ENCODE data around the gene R3HDM2.

R3HDM2 gene

DNA sequence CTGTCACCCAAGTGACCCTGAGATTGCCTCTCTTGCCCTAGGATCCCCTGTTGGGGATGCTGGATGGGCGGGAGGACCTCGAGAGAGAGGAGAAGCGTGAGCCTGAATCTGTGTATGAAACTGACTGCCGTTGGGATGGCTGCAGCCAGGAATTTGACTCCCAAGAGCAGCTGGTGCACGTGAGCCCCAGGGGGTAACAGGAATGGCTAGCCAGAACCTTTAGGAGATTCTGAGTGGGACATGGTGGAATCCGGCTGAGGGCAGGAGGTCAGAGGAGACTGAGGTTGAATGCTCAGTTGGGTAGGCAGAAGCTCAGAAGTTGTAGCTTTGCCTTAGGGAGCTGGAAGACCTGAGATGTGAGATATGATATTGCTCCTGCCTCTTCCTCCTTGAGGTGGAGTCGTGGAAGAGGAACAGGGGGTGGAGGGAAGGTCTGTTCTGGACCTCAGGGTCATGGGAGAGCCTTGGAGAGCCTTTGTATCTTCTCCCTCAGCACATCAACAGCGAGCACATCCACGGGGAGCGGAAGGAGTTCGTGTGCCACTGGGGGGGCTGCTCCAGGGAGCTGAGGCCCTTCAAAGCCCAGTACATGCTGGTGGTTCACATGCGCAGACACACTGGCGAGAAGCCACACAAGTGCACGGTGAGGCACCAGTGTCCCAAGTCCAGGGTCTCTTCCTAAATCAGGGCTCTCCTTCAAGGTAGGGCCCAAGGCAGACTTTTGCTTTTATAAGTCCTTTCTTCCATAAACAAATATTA lies 35.1 kb upstream of the R3HDM2 start:
- no peak for DNase-seq

DNA sequence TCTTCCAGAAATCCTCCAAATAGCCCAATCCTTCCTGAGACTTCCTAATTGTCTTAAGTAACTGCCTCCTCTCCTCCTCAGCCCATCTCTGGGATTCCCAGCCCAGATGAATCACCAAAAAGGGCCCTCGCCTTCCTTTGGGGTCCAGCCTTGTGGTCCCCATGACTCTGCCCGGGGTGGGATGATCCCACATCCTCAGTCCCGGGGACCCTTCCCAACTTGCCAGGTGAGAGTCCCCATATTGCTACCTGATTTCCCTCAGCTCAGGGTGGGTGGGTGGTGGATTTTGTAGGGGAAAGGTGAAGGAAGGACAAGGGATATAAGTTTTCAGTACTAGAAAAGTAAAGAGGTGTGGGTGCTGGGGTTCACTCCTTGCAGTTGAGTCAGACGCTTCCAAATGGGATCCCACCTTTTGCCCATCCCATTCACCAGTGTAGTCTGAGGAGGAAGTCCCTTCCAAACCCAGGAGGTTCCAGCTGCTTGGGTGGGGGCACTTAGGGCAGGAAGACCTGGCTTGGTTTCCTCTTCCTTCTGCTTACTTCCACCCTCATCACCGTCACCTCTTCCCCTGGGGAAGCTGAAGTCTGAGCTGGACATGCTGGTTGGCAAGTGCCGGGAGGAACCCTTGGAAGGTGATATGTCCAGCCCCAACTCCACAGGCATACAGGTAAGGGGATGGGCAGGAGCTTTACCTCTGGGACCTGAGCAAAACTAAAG lies 34.3 kb upstream of the R3HDM2 start:
- no peak for DNase-seq

DNA sequence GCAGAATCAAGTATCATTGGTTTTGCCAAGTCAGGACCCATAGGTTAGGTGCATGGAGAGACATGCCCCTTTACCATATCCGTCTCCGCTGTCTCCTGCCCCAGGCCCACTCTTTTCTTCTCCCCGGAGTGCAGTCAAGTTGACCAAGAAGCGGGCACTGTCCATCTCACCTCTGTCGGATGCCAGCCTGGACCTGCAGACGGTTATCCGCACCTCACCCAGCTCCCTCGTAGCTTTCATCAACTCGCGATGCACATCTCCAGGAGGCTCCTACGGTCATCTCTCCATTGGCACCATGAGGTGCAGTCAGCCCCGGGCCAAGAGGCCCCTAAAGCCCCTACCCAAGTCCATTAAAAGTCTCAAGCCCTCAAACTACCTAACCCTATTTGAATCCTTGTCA lies 33.7 kb upstream of the R3HDM2 start:
- no peak for DNase-seq

DNA sequence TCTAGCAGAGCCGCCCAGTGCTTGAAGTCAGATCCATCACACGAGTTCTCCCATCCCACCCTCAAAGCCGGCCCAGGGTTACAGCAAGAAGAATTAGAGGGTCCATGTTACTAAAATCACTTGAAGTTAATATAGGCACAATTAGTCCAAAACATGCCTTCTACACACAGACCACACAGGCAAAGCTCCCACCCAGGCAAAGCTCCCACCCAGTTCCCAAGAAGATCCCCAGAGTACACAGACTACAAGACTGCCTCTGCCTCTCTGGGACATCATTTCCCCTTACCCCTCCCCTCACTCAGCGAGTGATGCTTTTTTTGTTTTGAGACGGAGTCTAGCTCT lies 32.0 kb upstream of the R3HDM2 start:
- DNase-seq = no peak

DNA sequence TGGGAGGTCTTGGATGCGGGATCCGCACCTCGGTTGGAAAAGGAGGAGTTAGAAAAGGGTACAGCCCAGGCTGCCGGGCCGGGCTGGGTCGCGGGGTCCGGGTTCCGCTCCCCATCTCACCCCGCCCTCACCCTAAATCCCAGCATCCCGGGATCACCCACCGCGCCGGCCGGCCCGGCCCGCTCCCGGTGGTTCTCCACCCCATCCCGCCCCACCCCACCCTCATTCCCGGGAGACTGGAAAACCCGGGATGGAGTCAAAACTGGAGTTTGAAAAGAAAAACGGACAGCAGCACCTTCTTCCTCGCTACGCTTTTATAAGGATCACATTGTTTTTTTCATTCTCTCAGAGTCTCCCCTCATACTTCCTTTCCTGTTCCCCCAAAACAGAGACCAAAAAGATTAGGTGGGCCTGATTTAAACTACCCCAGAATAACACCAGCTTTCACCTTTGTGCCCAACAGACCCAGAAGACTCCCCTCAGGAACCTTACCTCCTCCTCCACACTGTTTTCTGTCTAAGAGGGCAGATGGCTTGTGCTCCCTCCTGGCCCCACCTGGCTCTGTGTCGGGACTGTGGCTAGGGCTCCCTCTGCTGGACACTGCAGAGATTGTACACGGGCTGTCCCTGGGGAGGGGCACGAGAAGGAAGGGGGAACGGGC lies 31.5 kb upstream of the R3HDM2 start:
- peak; percentile 85 for DNase-seq

DNA sequence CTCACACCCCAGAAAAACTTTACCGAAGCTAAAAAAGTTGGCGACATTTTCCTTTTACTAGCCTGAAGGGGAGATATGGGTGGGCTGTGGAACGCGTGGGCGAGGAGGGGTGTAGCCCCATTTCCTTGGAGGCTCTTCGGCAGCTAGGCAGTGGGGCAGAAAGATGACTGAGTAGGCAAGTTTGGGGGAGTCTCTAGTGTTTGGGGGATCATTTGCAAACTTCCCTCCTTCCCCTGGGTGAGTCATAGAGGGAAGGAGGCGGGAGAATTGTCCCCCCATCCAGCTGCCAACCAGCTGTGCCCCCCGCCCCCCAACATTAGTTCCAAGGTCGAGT lies 31.0 kb upstream of the R3HDM2 start:
- DNase-seq = no peak

DNA sequence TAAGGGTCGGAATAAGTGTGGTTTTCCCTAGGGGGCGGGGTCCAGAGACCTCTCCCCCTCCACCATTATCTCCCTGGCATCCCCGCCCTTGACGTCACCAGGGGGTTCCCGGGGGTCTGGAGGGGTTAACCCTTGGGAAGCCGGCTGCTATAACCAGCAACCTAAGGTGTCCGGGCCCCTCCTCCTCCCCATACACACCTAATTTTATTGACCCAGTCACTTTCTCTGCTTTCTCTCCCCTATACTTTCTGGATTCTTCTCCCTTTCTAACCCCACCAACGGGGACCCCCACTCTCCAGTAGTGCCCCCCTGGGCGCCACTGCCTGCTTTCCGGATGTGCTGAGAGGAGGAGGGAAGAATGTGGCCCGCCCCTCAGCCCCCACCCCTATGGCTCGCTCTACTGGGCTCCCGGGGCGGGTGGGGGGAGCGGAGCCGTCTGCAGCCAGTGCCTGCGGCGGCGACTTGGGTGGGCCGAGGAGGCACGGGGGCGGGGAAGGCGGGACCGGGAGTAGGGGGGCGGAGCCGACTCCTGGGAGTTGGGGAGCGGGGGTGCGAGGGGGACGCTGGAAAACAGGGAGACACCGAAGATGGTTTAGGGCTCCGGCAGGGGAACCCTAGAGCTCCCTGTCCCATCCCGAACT lies 30.6 kb upstream of the R3HDM2 start:
- DNase-seq = no peak

DNA sequence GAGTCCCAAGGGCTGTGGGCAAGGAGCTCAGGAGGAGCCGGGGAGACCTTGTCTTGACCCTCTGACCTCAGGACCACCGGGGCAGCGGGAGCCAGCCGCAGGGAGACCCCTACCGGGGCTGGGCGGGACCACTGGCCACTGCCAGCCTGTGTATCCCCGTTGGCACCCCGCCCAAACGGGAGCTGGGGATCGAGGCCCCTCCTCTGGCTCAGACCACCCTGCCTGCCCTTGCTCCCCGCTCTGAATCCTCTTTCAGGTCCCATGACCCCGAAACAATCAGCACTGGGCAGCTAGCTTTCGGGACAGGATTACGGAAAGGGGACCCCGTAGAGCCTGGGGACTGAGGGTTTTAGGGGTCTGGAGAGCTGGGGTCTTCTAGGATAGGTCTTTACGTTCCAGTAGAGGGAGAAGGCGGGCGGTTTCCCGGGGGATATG lies 30.0 kb upstream of the R3HDM2 start:
- no peak for DNase-seq

DNA sequence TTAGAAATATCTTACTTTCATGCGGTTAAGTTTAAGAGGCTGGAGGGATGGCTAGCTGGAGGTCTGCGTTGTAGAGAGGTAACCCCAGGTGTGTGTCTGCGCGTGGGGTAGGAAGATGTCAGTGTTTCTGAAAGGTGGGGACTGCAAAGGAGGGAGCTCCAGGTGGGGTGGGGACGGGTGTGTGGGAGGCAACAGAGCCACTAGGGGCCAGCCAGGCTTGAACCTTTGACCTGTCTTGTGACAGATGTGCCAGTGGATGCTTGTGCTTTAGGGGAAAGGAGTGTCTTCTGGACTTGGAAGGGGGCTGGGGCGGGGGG lies 29.6 kb upstream of the R3HDM2 start:
- DNase-seq = no peak

DNA sequence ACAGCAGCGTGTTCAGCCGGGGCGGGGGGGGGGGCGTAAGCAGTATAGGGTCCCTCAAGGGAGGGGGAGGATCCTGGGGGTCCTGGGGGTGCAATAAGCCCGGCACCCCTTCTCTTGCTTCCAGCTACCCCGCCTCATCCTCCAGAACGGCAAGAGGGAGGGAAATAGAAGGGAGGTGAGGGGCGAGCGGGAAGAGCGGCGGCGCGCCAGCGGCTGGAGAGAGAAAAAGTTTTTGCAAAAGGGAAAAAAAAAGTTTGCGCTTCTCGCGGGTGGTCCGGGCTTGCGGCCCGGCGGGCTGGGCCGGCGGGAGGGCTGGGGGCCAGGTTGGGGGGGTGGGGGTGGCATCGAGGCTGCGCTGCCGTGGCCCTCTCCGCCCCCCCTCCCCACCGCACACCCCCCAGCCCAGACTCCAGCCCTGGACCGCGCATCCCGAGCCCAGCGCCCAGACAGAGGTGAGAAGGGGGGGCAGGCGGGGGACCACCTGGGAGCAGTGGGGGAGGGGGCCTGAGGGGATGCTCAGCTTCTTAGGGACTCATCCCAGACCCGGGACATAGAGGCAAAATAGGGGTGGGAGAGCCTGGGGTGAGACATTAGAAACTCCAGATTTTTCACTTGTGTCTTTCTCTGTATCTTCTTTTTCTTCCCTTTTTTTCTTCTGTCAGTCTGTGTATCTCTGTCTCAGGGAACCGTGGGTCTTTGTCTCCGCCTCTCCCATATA lies 29.1 kb upstream of the R3HDM2 start, which contains the start of gene GLI1:
Gene GLI1 (plus strand): TSS at position 36 of the 718 bp plus-strand sequence. CDS start 3,907 bp downstream, outside the sequence.
- DNase-seq = no peak

DNA sequence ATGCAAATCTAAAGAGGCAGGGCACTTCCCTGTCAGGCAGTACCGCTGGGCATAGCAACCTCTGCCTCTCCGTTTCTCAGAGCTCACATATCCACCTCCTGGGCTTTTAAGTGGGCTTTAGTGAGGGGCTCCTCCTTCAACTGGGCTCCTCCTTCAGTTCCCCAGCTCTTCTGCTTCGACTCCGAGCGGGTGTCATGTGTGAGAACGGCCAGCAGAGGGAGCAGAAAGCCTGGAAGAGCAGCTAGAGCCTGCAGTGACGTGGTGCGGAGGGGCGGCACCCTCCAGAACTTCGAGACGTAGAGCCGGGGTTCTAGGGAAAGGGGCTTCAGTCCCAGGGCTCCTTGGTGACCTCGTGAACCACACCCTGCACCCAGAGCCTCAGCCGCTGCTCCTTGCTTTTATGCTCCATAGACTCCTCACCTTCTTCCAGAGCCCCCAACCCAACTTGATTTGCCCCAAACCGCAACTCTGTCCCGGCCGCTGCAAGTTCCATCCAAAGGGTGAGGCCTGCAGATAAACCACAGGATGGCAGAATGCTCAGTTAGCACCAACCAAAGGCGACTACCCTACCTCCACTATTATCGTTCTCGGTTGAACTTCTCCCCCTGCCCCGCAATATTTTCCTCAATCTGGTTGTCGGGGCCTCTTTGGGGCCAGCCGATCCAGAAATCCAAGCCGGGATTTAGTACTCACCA lies 28.4 kb upstream of the R3HDM2 start:
- DNase-seq = peak; percentile 88

DNA sequence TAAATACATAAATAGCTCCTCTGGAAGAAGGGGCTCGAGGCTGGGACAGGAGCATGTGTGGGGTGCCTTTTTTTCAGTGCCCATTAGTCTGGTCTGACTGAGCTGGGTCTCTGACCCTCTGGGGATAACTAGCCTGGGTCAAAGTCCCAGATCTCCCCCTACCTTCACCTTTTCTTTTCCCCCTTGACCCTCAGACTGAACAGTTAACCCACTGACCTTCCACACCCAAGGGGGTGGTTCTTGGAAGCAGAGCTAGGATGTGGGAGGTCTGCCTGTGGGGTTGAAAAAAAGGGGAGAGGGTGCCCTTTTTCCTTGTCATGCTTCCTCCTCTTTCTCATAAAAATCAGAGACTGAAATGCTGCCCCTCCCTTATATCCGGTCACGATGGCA lies 27.8 kb upstream of the R3HDM2 start:
- no peak for DNase-seq

DNA sequence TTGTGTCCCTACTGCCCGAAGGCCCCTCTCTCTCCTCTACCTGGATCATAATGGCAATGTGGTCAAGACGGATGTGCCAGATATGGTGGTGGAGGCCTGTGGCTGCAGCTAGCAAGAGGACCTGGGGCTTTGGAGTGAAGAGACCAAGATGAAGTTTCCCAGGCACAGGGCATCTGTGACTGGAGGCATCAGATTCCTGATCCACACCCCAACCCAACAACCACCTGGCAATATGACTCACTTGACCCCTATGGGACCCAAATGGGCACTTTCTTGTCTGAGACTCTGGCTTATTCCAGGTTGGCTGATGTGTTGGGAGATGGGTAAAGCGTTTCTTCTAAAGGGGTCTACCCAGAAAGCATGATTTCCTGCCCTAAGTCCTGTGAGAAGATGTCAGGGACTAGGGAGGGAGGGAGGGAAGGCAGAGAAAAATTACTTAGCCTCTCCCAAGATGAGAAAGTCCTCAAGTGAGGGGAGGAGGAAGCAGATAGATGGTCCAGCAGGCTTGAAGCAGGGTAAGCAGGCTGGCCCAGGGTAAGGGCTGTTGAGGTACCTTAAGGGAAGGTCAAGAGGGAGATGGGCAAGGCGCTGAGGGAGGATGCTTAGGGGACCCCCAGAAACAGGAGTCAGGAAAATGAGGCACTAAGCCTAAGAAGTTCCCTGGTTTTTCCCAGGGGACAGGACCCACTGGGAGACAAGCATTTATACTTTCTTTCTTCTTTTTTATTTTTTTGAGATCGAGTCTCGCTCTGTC lies 26.1 kb upstream of the R3HDM2 start:
- no peak for DNase-seq

DNA sequence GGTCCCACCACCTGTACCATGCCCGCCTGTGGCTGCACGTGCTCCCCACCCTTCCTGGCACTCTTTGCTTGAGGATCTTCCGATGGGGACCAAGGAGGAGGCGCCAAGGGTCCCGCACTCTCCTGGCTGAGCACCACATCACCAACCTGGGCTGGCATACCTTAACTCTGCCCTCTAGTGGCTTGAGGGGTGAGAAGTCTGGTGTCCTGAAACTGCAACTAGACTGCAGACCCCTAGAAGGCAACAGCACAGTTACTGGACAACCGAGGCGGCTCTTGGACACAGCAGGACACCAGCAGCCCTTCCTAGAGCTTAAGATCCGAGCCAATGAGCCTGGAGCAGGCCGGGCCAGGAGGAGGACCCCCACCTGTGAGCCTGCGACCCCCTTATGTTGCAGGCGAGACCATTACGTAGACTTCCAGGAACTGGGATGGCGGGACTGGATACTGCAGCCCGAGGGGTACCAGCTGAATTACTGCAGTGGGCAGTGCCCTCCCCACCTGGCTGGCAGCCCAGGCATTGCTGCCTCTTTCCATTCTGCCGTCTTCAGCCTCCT lies 25.4 kb upstream of the R3HDM2 start:
- no peak for DNase-seq

DNA sequence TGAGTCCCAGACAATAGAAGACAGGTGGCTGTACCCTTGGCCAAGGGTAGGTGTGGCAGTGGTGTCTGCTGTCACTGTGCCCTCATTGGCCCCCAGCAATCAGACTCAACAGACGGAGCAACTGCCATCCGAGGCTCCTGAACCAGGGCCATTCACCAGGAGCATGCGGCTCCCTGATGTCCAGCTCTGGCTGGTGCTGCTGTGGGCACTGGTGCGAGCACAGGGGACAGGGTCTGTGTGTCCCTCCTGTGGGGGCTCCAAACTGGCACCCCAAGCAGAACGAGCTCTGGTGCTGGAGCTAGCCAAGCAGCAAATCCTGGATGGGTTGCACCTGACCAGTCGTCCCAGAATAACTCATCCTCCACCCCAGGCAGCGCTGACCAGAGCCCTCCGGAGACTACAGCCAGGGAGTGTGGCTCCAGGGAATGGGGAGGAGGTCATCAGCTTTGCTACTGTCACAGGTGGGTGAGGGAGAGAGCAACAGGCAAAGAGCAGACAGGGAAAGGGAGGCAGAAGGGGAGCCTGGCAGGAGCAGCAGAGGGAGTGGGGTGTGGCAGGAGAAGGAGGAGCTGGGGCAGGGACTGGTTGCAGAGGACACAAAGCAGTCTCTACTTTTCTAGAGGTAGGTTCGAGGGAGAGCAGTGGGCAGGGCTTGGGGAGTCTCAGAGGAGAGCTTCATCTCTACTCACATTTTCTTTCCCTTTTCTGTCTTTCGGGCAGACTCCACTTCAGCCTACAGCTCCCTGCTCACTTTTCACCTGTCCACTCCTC lies 24.7 kb upstream of the R3HDM2 start:
- no peak for DNase-seq

DNA sequence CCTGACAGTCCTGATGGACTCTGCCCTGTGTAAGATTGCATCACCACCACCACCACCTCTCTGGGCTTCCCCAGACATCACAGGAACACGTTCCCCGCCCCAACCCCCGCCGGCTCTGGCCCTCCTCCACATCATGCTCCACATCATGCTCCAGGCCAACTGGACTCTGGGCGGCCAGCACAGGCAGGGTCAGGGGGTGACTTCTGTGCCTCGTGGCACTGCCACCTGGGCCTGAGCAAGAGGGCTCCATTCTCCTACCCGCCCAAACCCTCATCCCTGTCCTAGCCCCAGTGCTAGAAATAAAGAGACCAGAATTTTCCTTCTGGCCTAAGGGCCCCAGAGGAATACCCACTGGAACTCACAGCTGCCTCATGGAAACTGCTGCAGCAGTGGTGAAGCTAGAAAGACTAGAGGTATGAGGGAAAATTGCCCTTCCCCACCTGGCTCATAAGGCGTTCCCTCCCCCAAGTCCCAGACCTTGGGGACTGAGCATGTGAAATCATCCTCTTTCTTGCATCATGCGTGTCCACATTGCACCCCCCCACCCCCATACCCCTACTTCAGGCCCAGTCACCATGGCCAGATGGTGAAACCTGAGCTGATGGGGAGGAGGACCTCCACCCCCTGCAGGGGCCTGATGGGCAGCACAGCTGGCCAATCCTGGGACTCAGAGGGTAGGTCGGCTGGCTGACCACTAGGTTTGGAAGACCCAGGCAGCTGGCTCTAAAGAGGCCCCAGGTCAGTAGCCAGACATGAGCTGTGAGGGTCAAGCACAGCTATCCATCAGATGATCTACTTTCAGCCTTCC lies 23.9 kb upstream of the R3HDM2 start, which contains the start of gene INHBE:
Gene INHBE (plus strand): TSS at position 742 of the 808 bp plus-strand sequence. CDS start 230 bp downstream, outside the sequence.
- no peak for DNase-seq

DNA sequence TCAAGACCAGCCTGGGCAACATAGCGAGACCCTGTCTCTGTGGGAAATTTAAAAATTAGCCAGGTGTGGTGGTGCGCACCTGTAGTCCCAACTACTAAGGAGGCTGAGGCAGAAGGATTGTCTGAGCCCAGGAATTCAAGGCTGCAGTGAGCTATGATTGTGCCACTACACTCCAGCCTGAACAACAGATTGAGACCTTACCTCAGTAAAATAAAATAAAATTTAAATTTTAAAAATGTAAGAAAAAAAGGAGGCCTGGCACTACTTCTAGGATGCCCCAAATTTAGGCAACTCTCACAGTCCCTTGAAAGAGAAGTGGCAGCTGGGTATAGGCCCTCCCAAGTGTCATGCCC lies 23.3 kb upstream of the R3HDM2 start:
- DNase-seq = no peak

DNA sequence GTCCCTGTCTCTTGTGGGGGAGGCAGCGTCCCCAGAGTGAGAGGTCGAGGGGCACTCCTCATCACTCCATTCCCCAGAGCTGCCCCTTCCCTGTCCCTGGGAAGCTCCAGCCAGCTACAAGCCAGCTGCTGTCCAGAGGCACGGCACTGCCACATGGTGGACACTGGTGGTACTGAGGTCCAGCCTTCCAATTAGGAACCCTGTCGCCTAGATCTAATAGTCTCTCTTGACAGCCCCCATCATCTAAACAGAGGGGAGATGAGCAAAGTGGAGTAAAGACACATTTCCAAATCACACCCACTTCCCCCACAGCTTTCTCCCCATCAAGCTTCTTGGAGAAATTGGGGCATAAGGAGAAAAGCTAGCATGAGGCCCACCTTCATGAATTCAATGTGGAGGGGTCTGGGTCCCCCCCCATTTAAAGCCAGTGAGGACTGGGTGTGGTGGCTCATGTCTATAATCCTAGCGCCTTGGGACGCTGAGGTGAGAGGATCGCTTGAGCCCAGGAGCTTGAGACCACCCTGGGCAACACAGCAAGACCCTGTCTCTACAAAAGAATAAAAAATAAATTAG lies 22.2 kb upstream of the R3HDM2 start:
- no peak for DNase-seq
